ENCODE measurements around the gene PPP1R12B.

The PPP1R12B gene, protein sequence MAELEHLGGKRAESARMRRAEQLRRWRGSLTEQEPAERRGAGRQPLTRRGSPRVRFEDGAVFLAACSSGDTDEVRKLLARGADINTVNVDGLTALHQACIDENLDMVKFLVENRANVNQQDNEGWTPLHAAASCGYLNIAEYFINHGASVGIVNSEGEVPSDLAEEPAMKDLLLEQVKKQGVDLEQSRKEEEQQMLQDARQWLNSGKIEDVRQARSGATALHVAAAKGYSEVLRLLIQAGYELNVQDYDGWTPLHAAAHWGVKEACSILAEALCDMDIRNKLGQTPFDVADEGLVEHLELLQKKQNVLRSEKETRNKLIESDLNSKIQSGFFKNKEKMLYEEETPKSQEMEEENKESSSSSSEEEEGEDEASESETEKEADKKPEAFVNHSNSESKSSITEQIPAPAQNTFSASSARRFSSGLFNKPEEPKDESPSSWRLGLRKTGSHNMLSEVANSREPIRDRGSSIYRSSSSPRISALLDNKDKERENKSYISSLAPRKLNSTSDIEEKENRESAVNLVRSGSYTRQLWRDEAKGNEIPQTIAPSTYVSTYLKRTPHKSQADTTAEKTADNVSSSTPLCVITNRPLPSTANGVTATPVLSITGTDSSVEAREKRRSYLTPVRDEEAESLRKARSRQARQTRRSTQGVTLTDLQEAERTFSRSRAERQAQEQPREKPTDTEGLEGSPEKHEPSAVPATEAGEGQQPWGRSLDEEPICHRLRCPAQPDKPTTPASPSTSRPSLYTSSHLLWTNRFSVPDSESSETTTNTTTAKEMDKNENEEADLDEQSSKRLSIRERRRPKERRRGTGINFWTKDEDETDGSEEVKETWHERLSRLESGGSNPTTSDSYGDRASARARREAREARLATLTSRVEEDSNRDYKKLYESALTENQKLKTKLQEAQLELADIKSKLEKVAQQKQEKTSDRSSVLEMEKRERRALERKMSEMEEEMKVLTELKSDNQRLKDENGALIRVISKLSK

GRCh38 chr1:202348509-202349205 lies at the start of gene PPP1R12B:
TSS of gene PPP1R12B (plus strand) at chr1:202348699. CDS start at chr1:202348852, 153 bp downstream.
- POLR2A ChIA-PET (ENCODE audit: low non-redundant PET): interaction anchor here (0.5 to 0.6 kb wide), 2 partner anchors 12 to 204 kb away, joined by 3 to 7 read pairs; partner anchors contain the start of gene ARL8A
- H3K27ac ChIP-seq: peak within 1 kb of the TSS; percentile 82

DNA sequence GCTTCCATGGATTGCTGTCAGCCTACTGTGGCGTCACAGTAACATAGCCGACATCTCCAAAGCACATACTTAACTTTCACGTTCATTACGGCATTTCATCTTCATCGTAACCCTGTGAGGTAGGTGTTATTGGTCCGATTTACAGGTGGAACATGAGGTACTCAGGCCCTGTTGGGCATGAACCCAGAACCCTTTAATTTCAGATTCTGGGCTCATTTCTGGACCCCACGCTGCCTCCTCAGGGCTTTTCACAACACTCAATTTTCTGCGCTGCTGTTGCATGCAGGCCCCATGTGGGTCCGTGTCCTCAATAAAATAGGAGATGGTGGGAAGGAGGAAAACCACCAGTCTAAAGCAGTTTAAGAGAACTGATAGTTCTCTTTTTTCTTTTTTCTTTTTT lies 46.3 kb upstream of the PPP1R12B start:
- ChIA-PET POLR2A (ENCODE audit: low non-redundant PET) (no interaction called here), CTCF (interaction anchor here (1.1 to 2.0 kb wide), 2 partner anchors 10 to 113 kb away, joined by 4 read pairs; no protein-coding TSS in a partner anchor)
- no peak for DNase-seq (ENCODE audit: low spot score)
- TF ChIP-seq, protein P1, sequence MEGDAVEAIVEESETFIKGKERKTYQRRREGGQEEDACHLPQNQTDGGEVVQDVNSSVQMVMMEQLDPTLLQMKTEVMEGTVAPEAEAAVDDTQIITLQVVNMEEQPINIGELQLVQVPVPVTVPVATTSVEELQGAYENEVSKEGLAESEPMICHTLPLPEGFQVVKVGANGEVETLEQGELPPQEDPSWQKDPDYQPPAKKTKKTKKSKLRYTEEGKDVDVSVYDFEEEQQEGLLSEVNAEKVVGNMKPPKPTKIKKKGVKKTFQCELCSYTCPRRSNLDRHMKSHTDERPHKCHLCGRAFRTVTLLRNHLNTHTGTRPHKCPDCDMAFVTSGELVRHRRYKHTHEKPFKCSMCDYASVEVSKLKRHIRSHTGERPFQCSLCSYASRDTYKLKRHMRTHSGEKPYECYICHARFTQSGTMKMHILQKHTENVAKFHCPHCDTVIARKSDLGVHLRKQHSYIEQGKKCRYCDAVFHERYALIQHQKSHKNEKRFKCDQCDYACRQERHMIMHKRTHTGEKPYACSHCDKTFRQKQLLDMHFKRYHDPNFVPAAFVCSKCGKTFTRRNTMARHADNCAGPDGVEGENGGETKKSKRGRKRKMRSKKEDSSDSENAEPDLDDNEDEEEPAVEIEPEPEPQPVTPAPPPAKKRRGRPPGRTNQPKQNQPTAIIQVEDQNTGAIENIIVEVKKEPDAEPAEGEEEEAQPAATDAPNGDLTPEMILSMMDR (conservative IDR thresholded peaks at IDR 0.05; ENCODE audit: low read depth): no peak
- H3K27ac ChIP-seq: no peak overlapping the region

More at GRCh38 chr1:202348509-202349205, at the start of gene PPP1R12B:
- CTCF ChIA-PET: interaction anchor here (0.6 to 1.1 kb wide), 4 partner anchors 11 to 251 kb away, joined by 3 to 4 read pairs (median 4); no protein-coding TSS in a partner anchor
- peak; percentile 97 for DNase-seq (ENCODE audit: low spot score)
- TF ChIP-seq, protein P1 (conservative IDR thresholded peaks at IDR 0.05; ENCODE audit: low read depth): no peak

DNA sequence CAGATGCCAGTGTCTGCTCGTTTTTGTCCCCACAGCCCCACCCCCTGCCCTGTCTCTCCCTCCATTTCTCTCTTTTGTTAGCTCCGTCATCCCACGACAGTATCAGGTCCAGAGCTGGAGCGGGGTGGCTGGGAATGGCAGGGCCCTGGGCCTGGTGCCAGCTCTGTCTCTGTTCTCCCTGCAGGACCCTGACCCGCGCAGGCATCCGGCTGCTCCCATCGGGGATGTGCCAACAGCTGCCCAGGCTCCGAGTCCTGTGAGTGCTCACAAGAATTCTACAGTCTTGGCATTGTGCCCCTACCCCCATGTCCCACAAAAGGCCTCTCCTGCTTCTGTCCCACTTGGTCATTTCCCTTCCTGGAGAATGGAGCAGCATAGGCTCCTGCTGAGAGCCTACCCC lies 44.1 kb upstream of the PPP1R12B start:
- no peak overlapping the region for H3K27ac ChIP-seq
- TF ChIP-seq, protein P1 (conservative IDR thresholded peaks at IDR 0.05; ENCODE audit: low read depth): no peak
- ChIA-PET POLR2A (ENCODE audit: low non-redundant PET) (no interaction called here), CTCF (interaction anchor here (1.0 to 3.7 kb wide), 5 partner anchors 12 to 115 kb away, joined by 4 to 20 read pairs (median 4); partner anchors contain the start of gene LGR6)
- no peak for DNase-seq (ENCODE audit: low spot score)

GRCh38 chr1:202305168-202305567 lies 43.3 kb upstream of the PPP1R12B start:
- CTCF ChIA-PET: interaction anchor here (0.6 to 3.7 kb wide), 4 partner anchors 18 to 115 kb away, joined by 3 to 20 read pairs (median 6); partner anchors contain the start of gene LGR6
- TF ChIP-seq, protein P1 (conservative IDR thresholded peaks at IDR 0.05; ENCODE audit: low read depth): no peak
- peak overlapping the region; percentile 12; the same call in 1 of the 2 replicates for H3K27ac ChIP-seq
- POLR2A ChIA-PET (ENCODE audit: low non-redundant PET): no interaction called here
- DNase-seq (ENCODE audit: low spot score): no peak

DNA sequence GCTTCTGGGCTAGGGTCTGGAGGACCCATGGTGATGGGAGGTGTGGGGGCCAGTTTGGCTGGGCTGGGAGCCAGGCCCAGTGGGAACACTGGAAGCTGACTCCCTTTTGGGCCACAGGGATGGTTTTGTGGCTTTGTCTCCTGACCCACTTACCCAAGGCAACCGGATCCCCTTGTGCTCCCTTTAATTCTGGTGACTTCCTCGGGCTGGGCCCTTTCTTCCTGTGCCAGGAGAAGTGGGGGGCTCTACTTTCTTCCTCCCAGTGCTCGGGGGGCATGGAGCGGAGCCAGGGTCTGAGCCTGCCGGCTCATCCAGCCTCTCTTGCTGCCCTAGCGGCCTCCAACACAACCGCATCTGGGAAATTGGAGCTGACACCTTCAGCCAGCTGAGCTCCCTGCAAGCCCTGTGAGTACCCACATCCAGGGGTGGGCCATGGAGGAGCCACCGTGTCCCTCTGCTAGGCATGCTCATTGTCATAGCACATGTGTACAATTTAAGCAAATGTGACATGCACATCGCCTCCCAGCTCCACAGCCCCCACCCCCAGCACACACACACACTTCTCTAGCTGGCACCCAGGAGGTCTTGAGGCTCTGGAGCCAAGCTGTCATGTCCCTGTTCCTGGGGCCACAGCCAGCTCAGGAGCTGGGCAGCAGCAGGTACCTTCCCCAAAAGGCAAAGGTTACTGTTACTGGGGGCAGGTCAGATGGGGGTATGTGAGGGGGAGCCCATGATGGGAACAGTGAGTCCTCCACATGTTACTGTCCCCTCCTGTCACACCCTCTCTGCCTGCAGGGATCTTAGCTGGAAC lies 41.8 kb upstream of the PPP1R12B start:
- H3K27ac ChIP-seq: no peak overlapping the region
- TF ChIP-seq, protein P1 (conservative IDR thresholded peaks at IDR 0.05; ENCODE audit: low read depth): no peak
- no peak for DNase-seq (ENCODE audit: low spot score)
- CTCF ChIA-PET: interaction anchor here (0.6 to 3.7 kb wide), 7 partner anchors 9 to 202 kb away, joined by 3 to 20 read pairs (median 4); partner anchors contain the start of gene LGR6
- POLR2A ChIA-PET (ENCODE audit: low non-redundant PET): no interaction called here
